ENCODE measurements around the gene PCDHGB3. TPM values are rescaled to one million over a fixed set of nuclear protein-coding genes. Genes with fewer than 3 reads are reported as not detected.
"Not testable (repeated sequence)": the region's sequence is repeated elsewhere in the genome, so short reads cannot be mapped to it uniquely, and the experiment has no call there.

PCDHGB3 gene
- total and polyA plus RNA-seq, 7 donors, result under 0.01 to 16.1 (median 6.1) TPM; not detected in 1

GRCh38 chr5:141388661-141389060, 18.6 kb downstream of the PCDHGB3 start:
- Histone ChIP-seq H3K27me3 (peaks cover 0 to 12% (median 0%) of the 10 kb centered on the region in 3 donors), H3K36me3 (peaks cover 0 to 6% (median 0%) of the 10 kb centered on the region in 4 donors), H3K4me1 (no peaks in the 10 kb centered on the region), H3K9me3 (peaks cover 40 to 95% (median 73%) of the 10 kb centered on the region in 4 donors), H3K4me3 (no peak overlapping the region), H3K27ac (no peak overlapping the region)
- intact Hi-C loops (cut with DNase I), result no loop called here
- WGBS, 2 donors, result 51 to 64% methylated on average over 10 of the region's 10 CpGs
- no peak for DNase-seq
- TF ChIP-seq POLR2A (IDR thresholded peaks at IDR 0.05) (no peak), POLR2AphosphoS5 (IDR thresholded peaks at IDR 0.05) (no peak), CTCF (IDR thresholded peaks at IDR 0.05) (no peak), EP300 (IDR thresholded peaks at IDR 0.05) (no peak)

GRCh38 chr5:141389153-141390042, 19.4 kb downstream of the PCDHGB3 start:
- 45 to 73% methylated on average over 77 of the region's 77 CpGs for WGBS, 2 donors
- TF ChIP-seq CTCF (IDR thresholded peaks at IDR 0.05) (no peak), POLR2AphosphoS5 (IDR thresholded peaks at IDR 0.05) (no peak)
- Histone ChIP-seq H3K4me3 (no peak overlapping the region), H3K27me3 (peaks cover 0 to 17% (median 0%) of the 10 kb centered on the region in 3 donors), H3K9me3 (peaks cover 37 to 95% (median 72%) of the 10 kb centered on the region in 4 donors), H3K27ac (no peak overlapping the region), H3K4me1 (no peaks in the 10 kb centered on the region), H3K36me3 (peaks cover 0 to 6% (median 0%) of the 10 kb centered on the region in 4 donors)
- no peak for DNase-seq
- intact Hi-C loops (cut with DNase I), result no loop called here

- Histone ChIP-seq H3K27ac (no peak within 1 kb of the TSS), H3K9me3 (peaks cover 36 to 91% (median 64%) of the 10 kb centered on the region in 4 donors), H3K4me1 (no peaks in the 10 kb centered on the region), H3K27me3 (peaks cover 0 to 17% (median 0%) of the 10 kb centered on the region in 3 donors), H3K36me3 (no peaks in the 10 kb centered on the region), H3K4me3 (no peak within 1 kb of the TSS)
- DNase-seq, result no peak
- TF ChIP-seq POLR2A (IDR thresholded peaks at IDR 0.05), result no peak
- TF ChIP-seq EP300 (IDR thresholded peaks at IDR 0.05), result no peak
- TF ChIP-seq CTCF (IDR thresholded peaks at IDR 0.05), result no peak
- TF ChIP-seq POLR2AphosphoS5 (IDR thresholded peaks at IDR 0.05), result no peak
- intact Hi-C loops (cut with DNase I), result no loop called here
- 34 to 60% methylated on average over 38 of the region's 38 CpGs for WGBS, 2 donors
Observed at GRCh38 chr5:141392429-141393198, 22.6 kb downstream of the PCDHGB3 start, which contains the start of gene PCDHGA8. PCDHGA8 (plus strand) TSS chr5:141392633; CDS start chr5:141392814, 181 bp downstream.

- WGBS, 2 donors, result 41 to 61% methylated on average over 21 of the region's 21 CpGs
- TF ChIP-seq EP300 (IDR thresholded peaks at IDR 0.05) (no peak), CTCF (IDR thresholded peaks at IDR 0.05) (no peak), POLR2AphosphoS5 (IDR thresholded peaks at IDR 0.05) (no peak), POLR2A (IDR thresholded peaks at IDR 0.05) (no peak)
Observed at GRCh38 chr5:141393267-141393666, 23.2 kb downstream of the PCDHGB3 start.

GRCh38 chr5:141394401-141395187, 24.6 kb downstream of the PCDHGB3 start:
- H3K9me3 ChIP-seq, result peaks cover 33 to 90% (median 62%) of the 10 kb centered on the region in 4 donors
- H3K36me3 ChIP-seq; H3K27ac ChIP-seq; intact Hi-C loops (cut with DNase I); H3K4me3 ChIP-seq; H3K4me1 ChIP-seq; DNase-seq: not testable (repeated sequence)
- H3K27me3 ChIP-seq, result peaks cover 0 to 17% (median 0%) of the 10 kb centered on the region in 3 donors
- WGBS, 2 donors, result 43 to 66% methylated on average over 46 of the region's 53 CpGs

More at GRCh38 chr5:141393267-141393666, 23.2 kb downstream of the PCDHGB3 start:
- peaks cover 0 to 17% (median 0%) of the 10 kb centered on the region in 3 donors for H3K27me3 ChIP-seq
- no peak overlapping the region for H3K4me3 ChIP-seq
- no peaks in the 10 kb centered on the region for H3K36me3 ChIP-seq
- H3K4me1 ChIP-seq, result no peaks in the 10 kb centered on the region
- no peak for DNase-seq
- H3K9me3 ChIP-seq, result peaks cover 37 to 92% (median 64%) of the 10 kb centered on the region in 4 donors
- intact Hi-C loops (cut with DNase I), result no loop called here
- H3K27ac ChIP-seq, result no peak overlapping the region

All from sigmoid colon (tissue), 7 donors.